Sciatic nerve (tissue), 2 donors: ENCODE measurements around the gene CHST3. TPM values are rescaled to one million over a fixed set of nuclear protein-coding genes. Genes with fewer than 3 reads are reported as not detected.
"Not testable (repeated sequence)": the region's sequence is repeated elsewhere in the genome, so short reads cannot be mapped to it uniquely, and the experiment has no call there.

Experiments
- ATAC-seq: fragments of 200-7000 bp; cut with Tn5 transposase; one replicate; pipeline ENCODE4 v1.9.1; 2020; ENCODE audit warnings: mild to moderate bottlenecking, moderate library complexity
- DNase-seq: peaks from one replicate; pipeline ENCODE4 v3.0.0-alpha.2; 2020; ENCODE audit warnings: low spot score
- intact Hi-C: fragments of 100-400 bp; cut with DNase I; formaldehyde crosslinking; loops from one replicate; pipeline ENCODE4 v1.14.2; 2022
- total RNA-seq: library from RNA; stranded (reverse); fragmentation: NEBNext Ultra II Directional; extraction: Animal tissue kit (Norgen Biotek cat#: 25700); gene quantifications from one replicate; pipeline ENCODE4 v1.2.1, GENCODE V29; 2021
- donor health status: DM: no; HTN: no; CAD: no.
- donor health status: DM: no; HTN: no; CAD: no.

The CHST3 gene
- total RNA-seq, 1 donor from 2014 or later: 36.5 TPM

- ATAC-seq (no peak), DNase-seq (no peak)
- intact Hi-C loops: no loop called here
Measured at GRCh38 chr10:72019085-72019876, 55.1 kb downstream of the CHST3 start.

GRCh38 chr10:72020914-72021809 lies 57.0 kb downstream of the CHST3 start:
- ATAC-seq (no peak), DNase-seq (no peak)
- intact Hi-C loops: no loop called here

DNA sequence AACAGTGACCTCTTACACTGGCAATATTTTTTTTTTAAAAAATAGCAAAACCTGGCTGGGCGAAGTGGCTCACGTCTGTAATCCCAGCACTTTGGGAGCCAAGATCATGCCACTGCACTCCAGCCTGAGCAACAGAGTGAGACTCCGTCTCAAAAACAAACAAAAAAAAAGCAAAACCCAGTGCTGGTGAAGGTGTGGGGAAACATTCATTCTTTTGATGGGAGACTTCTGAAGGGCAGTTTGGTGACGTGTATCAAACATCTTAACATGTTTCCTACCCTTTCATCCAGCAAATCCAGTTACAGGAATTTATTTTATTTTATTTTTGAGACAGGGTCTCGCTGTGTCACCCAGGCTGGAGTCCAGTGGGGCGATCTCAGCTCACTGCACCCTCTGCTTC lies 58.0 kb downstream of the CHST3 start:
- DNase-seq (no peak), ATAC-seq (no peak)
- intact Hi-C loops: no loop called here

DNA sequence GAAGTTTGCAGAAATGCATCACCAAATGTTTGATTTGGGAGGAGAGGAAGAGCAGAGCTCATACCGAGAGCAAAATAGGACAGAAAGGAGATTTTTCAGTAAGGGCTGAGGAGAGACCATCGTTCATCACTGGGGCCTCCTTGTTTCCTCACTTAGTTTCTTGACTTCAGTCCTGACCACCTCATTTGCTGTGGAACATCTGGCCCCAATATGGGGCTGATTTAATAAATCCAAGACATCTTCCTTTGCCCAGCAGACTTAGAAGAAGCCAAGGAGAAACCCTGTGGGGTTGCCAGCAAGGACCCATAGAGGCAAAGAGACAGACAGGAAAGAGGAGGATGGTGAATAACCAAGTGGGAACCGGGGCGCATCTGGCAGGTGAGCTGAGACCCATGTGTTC lies 60.4 kb downstream of the CHST3 start:
- no peak for DNase-seq
- intact Hi-C loops: no loop called here

GRCh38 chr10:72025400-72025799 lies 61.2 kb downstream of the CHST3 start:
- intact Hi-C loops: no loop called here
- DNase-seq (no peak), ATAC-seq (peak; percentile 66)

More for the DNA sequence above, 60.4 kb downstream of the CHST3 start:
- ATAC-seq: no peak

DNA sequence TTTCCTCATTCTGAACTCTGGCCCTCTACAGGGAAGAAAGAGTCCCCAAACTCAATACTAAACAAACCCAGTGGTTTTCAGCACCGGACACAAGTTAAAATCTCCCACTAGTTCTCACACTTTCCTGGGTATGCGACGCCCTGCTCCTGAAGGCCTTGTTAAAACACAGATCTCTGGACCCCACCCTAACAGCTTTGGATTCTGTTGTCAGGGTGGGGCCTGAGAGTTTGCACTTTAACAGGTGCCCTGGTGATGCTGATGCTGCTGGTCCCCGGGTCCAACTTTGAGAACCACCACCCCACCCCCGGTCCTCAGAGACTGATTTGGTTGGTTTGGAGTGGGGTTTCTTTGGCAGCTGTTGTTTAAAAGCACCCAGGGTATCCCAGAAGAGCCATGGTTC lies 61.6 kb downstream of the CHST3 start:
- no peak for ATAC-seq
- no peak for DNase-seq
- intact Hi-C loops: no loop called here

DNA sequence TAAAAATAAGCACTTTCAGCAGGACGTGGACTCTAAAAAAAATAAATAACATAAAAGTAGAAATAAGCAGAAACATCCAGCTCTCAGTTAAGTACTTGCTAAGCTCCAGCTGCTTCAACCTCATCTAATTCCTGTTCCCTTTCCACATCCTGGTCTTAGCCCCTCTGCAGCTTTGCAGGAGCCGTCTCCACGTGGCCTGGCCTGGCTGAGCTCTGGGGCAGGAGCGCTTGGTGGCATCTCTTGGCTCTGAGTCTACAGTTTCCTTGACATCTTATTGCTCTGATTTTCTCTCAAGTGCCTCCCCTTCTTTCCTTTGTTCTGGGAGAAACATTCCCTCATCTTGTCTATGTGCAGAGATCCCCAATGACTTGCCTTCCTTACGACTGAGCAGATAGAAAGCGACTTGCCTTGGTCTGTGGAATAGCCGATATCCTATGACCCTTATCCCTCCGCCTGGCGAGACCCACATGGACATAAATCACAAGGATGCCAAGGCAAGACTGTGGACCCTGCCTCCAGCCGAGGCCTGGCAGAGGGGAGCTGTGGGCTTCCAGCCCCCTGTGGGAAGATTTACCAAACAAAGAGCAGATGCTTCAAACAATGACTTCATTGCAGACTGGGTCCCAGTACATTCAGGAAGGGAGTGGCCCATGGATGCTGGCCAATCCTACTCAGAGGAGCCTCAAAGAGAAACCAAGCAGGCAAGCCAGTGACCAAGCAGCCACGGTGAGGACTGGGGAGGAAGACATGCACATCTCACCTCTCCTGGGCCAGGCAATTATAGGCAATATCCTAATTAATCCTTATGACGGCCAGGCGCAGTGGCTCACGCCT lies 62.3 kb downstream of the CHST3 start:
- ATAC-seq (peak; percentile 67), DNase-seq (no peak)

GRCh38 chr10:72027498-72027897 lies 63.3 kb downstream of the CHST3 start:
- DNase-seq (no peak), ATAC-seq (no peak)
- intact Hi-C loops: no loop called here

More for the DNA sequence above, 62.3 kb downstream of the CHST3 start:
- intact Hi-C loops: no loop called here

DNA sequence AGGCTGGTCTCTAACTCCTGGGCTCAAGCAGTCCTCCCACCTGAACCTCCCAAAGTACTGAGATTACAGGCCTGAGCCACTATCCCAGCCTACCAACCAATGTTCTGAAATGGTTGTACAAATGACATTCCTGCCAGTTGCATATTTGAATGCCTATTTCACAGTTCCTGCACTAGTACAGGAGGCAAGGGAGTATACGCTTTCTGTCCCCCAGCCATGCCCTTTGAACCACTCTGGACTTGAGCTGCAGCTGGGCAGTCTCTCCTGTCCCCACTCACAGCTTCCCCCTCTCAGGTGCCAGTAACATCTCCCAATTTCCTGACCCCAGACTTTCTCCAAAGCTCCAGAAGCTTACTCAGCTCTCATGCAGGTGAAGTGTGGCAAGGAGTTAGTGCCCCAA lies 65.2 kb downstream of the CHST3 start:
- ATAC-seq (no peak), DNase-seq (no peak)
- intact Hi-C loops: no loop called here

DNA sequence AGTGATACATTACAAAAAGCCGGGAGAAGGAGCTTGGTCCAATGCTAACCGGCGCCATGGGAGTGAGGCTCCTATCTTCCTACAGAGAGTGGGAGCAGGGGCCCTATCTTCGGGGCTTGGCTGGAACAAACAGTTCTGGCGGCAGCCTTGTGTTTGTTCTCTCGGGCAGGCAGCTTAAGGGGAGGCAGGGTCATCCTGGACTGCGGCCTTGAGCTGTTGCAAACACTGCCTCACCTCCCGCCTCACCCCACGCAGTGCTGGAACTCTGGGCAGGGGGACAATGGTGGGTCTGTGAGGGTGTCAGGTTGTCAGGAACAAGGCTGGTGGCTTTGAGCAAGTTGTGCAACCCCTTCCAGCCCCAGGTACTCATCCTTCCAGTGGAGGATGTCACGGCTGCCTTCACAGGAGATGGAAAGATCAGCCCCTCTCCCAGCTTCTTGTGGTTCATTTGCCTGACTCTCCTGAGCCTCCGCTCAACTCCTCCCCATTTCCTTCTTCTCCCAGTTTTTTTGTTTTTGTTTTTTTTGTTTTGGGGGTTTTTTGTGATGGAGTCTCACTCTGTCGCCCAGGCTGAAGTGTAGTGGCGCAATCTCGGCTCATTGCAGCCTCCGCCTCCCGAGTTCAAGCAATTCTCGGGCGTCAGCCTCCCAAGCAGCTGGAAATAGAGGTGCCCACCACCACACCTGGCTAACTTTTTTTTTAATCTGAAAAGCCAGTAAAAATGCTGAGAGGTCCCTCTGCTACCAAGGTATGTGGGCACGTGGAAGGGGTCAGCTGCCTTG lies 66.8 kb downstream of the CHST3 start:
- intact Hi-C loops: no loop called here
- peak; percentile 78 for ATAC-seq
- DNase-seq: no peak

DNA sequence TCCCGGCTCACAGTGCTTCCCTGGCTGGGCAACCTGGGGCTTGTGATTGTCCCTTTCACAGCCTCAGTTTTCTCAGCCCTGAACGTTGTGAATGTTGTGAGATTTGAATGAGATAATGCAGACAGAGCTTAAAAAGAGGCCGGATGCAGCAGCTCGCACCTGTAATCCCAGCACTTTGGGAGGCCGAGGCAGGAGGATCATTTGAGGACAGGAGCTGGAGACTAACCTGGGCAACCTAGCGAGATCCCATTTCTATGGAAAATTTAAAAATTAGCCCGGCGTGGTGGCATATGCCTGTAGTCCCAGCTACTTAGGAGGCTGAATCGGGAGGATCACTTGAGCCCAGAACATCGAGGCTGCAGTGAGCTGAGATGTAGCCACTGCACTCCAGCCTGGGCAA lies 67.5 kb downstream of the CHST3 start:
- ATAC-seq (no peak), DNase-seq (no peak)
- intact Hi-C loops: no loop called here

DNA sequence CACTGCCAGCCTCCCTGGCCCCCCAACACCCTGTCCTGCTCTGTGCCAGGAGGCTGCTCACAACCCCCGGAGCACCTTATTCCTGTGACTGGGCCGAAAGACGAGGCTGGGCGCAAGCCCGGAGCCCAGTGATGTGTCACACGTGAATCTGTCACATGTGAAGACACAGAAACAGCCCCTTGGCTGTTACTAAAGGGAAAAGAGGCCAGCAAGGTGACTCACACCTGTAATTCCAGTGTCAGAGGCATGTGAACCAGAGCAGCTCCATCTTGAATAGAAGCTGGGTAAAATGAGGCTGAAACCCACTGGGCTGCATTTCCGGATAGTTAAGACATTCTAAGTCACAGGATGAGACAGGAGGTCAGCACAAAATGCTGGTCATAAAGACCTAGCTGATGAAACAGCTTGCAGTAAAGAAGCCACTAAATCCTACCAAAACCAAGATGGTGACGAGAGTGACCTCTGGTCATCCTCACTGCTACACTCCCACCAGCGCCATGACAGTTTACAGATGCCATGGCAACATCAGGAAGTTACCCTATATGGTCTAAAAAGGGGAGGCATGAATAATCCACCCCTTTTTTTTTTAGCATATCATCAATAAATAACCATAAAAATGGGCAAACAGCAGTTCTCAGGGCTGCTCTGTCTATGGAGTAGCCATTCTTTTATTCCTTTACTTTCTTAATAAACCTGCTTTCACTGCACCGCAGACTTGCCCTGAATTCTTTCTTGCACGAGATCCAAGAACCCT lies 68.4 kb downstream of the CHST3 start:
- intact Hi-C loops, DNase-seq, ATAC-seq: not testable (repeated sequence)

GRCh38 chr10:72034040-72034499 lies 69.9 kb downstream of the CHST3 start:
- DNase-seq (no peak), ATAC-seq (no peak)
- intact Hi-C loops: no loop called here

- intact Hi-C loops: no loop called here
- no peak for ATAC-seq
- DNase-seq: no peak
Measured at GRCh38 chr10:72034761-72035160, 70.6 kb downstream of the CHST3 start.

DNA sequence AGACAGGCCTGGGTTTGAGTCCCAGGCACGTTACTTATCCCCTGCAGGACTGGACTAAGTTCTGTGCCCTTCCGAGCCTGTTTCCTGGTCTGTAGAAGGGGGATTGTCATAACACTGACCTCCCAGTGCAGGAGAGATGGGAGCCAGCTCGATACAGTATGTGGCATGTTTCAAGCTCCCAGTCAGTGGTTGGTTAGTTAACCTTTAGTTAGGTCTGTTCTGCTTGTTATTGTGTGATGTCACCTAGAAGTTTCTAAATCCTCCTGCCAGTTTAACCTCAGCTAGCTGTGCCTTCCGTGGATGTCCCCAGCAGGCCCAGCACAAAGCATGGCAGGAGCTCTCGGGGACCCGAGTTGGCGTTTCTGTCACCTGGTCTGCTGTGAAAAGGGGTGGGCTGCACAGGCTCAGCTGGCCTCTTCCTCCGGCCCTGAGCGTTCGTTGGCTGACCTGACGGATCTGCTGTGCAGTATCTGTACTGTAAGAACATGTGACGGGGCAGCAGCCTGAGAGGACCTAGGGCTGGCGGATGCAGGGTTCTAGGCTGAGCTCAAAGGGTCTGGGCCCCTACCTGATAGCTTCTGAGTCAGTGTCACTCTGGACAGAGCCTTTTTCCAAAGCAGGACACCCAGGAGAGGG lies 71.2 kb downstream of the CHST3 start:
- no peak for ATAC-seq
- intact Hi-C loops: no loop called here
- DNase-seq: no peak

DNA sequence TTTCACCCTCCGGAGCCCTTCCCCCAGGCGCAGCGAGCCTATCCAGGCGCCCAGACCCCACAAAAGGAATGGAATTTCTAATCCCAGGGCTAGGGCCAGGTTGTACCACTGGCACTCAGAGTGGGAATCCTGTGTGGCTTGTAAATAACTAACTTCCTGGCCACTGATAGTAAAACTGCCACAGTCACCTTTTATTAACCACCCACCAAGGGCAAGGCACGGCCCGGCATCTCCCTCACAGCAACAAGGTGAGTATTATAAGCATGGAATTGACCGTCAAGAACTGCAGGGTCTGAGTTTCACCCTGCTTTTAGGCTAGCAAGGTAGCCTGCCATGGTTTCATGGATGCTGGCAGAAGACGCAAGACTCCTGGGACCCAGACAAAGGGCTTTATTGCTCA lies 73.1 kb downstream of the CHST3 start:
- intact Hi-C loops: no loop called here
- no peak for DNase-seq
- no peak for ATAC-seq

DNA sequence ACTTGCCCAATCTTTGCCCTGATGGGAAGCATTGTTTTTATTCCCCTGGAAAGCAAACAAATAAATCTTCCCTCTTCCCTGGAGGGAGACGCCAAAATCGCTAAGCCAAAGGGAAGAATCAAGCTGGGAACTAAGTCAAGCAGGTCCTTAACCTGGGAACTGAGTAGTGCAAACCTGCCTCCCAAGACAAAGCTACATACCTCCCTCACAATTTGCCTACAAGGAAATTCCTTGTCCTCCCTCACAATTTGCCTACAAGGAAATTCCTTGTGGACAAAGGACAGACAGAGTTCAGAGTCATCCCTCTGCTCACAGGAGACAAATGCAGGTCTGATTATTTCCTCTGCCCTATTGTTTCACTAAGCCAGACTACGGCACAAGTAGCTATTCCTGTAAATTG lies 73.6 kb downstream of the CHST3 start:
- intact Hi-C loops: no loop called here
- ATAC-seq: no peak
- no peak for DNase-seq
